Measurements from ENCODE around the gene PXN.
A peak's percentile ranks its signal among the peaks of the same experiment; 100 is the strongest.

PXN gene

GRCh38 chr12:120265473-120266179 lies at the start of gene PXN:
Gene PXN, minus strand, starts transcription at chr12:120265730. Its CDS starts 101 bp downstream, at chr12:120265629.
- TF ChIP-seq ZFX (IDR thresholded peaks at IDR 0.05; ENCODE audit: borderline replicate concordance) (no peak), CTCF (IDR thresholded peaks at IDR 0.05) (peak; percentile 99)
- H3K27ac ChIP-seq: peak within 1 kb of the TSS; percentile 49

- TF ChIP-seq CTCF (IDR thresholded peaks at IDR 0.05) (peak; percentile 84), ZFX (IDR thresholded peaks at IDR 0.05; ENCODE audit: borderline replicate concordance) (no peak)
- H3K27ac ChIP-seq: no peak overlapping the region
Measured at GRCh38 chr12:120314220-120314619, 48.7 kb upstream of the PXN start.

- H3K27ac ChIP-seq: peak within 1 kb of the TSS; percentile 49
- TF ChIP-seq CTCF (IDR thresholded peaks at IDR 0.05): peak; percentile 100
- no peak for TF ChIP-seq ZFX (IDR thresholded peaks at IDR 0.05; ENCODE audit: borderline replicate concordance)
Measured at GRCh38 chr12:120301962-120302815, 36.7 kb upstream of the PXN start, which contains the start of gene SIRT4. Gene SIRT4, plus strand, starts transcription at chr12:120302321. Its CDS starts 1,241 bp downstream, at chr12:120303562.

- TF ChIP-seq ZFX (IDR thresholded peaks at IDR 0.05; ENCODE audit: borderline replicate concordance) (no peak), CTCF (IDR thresholded peaks at IDR 0.05) (no peak)
- peak within 1 kb of the TSS; percentile 100 for H3K27ac ChIP-seq
Measured at GRCh38 chr12:120292661-120293531, 27.4 kb upstream of the PXN start, which contains the start of gene RNU4-1. Gene RNU4-1, minus strand, starts transcription at chr12:120293237.

- TF ChIP-seq CTCF (IDR thresholded peaks at IDR 0.05) (no peak), ZFX (IDR thresholded peaks at IDR 0.05; ENCODE audit: borderline replicate concordance) (no peak)
- peak overlapping the region; percentile 100 for H3K27ac ChIP-seq
Measured at GRCh38 chr12:120292411-120292660, 26.8 kb upstream of the PXN start.

GRCh38 chr12:120290609-120291305 lies 25.2 kb upstream of the PXN start:
- H3K27ac ChIP-seq: peak overlapping the region; percentile 100
- TF ChIP-seq CTCF (IDR thresholded peaks at IDR 0.05): no peak
- no peak for TF ChIP-seq ZFX (IDR thresholded peaks at IDR 0.05; ENCODE audit: borderline replicate concordance)
